ENCODE results near the gene FIBIN.

The FIBIN gene

GRCh38 chr11:26993965-26994457, at the start of gene FIBIN:
Gene FIBIN (plus strand): TSS chr11:26994112. CDS start chr11:26994527, 415 bp downstream.
- no peak within 1 kb of the TSS for H3K27ac Mint-ChIP-seq
- H3K4me3 Mint-ChIP-seq = no peak within 1 kb of the TSS
- no peaks in the 10 kb centered on the region for H3K9me3 Mint-ChIP-seq
- DNase-seq (no peak), ATAC-seq (no peak)
- no peaks in the 10 kb centered on the region for H3K4me1 Mint-ChIP-seq
- H3K36me3 Mint-ChIP-seq (ENCODE audit: low read depth) = no peaks in the 10 kb centered on the region
- no peaks in the 10 kb centered on the region for H3K27me3 Mint-ChIP-seq

GRCh38 chr11:26944866-26945664, 48.8 kb upstream of the FIBIN start:
- Mint-ChIP-seq H3K36me3 (ENCODE audit: low read depth) (no peaks in the 10 kb centered on the region), H3K27me3 (no peaks in the 10 kb centered on the region), H3K9me3 (peaks cover 17% of the 10 kb centered on the region), H3K4me3 (no peak overlapping the region), H3K4me1 (no peaks in the 10 kb centered on the region), H3K27ac (no peak overlapping the region)
- ATAC-seq (no peak), DNase-seq (no peak)

GRCh38 chr11:26946257-26946716, 47.6 kb upstream of the FIBIN start:
- no peaks in the 10 kb centered on the region for H3K4me1 Mint-ChIP-seq
- ATAC-seq = no peak

GRCh38 chr11:26947379-26947844, 46.5 kb upstream of the FIBIN start:
- Mint-ChIP-seq H3K4me3 (no peak overlapping the region), H3K4me1 (no peaks in the 10 kb centered on the region), H3K27me3 (no peaks in the 10 kb centered on the region), H3K9me3 (peaks cover 13% of the 10 kb centered on the region), H3K27ac (no peak overlapping the region), H3K36me3 (ENCODE audit: low read depth) (no peaks in the 10 kb centered on the region)
- ATAC-seq (no peak), DNase-seq (no peak)

More at GRCh38 chr11:26946257-26946716, 47.6 kb upstream of the FIBIN start:
- Mint-ChIP-seq H3K9me3 (peaks cover 17% of the 10 kb centered on the region), H3K27ac (no peak overlapping the region), H3K36me3 (ENCODE audit: low read depth) (no peaks in the 10 kb centered on the region), H3K4me3 (no peak overlapping the region), H3K27me3 (no peaks in the 10 kb centered on the region)
- DNase-seq = no peak

- DNase-seq = no peak
- H3K4me3 Mint-ChIP-seq = no peak overlapping the region
- H3K4me1 Mint-ChIP-seq = no peaks in the 10 kb centered on the region
These were observed 45.8 kb upstream of the FIBIN start for GRCh38 chr11:26947904-26948639.

GRCh38 chr11:26948881-26949280, 45.0 kb upstream of the FIBIN start:
- H3K27ac Mint-ChIP-seq = no peak overlapping the region
- H3K4me1 Mint-ChIP-seq = no peaks in the 10 kb centered on the region
- peaks cover 13% of the 10 kb centered on the region for H3K9me3 Mint-ChIP-seq
- no peaks in the 10 kb centered on the region for H3K36me3 Mint-ChIP-seq (ENCODE audit: low read depth)
- no peak overlapping the region for H3K4me3 Mint-ChIP-seq
- H3K27me3 Mint-ChIP-seq = no peaks in the 10 kb centered on the region
- ATAC-seq (no peak), DNase-seq (no peak)

More at GRCh38 chr11:26947904-26948639, 45.8 kb upstream of the FIBIN start:
- no peaks in the 10 kb centered on the region for H3K27me3 Mint-ChIP-seq
- peaks cover 13% of the 10 kb centered on the region for H3K9me3 Mint-ChIP-seq
- ATAC-seq = no peak
- H3K36me3 Mint-ChIP-seq (ENCODE audit: low read depth) = no peaks in the 10 kb centered on the region
- no peak overlapping the region for H3K27ac Mint-ChIP-seq

- ATAC-seq = no peak
- H3K36me3 Mint-ChIP-seq (ENCODE audit: low read depth) = no peaks in the 10 kb centered on the region
- DNase-seq = no peak
- peaks cover 13% of the 10 kb centered on the region for H3K9me3 Mint-ChIP-seq
- H3K4me1 Mint-ChIP-seq = no peaks in the 10 kb centered on the region
- no peak overlapping the region for H3K4me3 Mint-ChIP-seq
- H3K27ac Mint-ChIP-seq = no peak overlapping the region
- no peaks in the 10 kb centered on the region for H3K27me3 Mint-ChIP-seq
These were observed 44.1 kb upstream of the FIBIN start for GRCh38 chr11:26949846-26950245.

GRCh38 chr11:26950260-26950719, 43.6 kb upstream of the FIBIN start:
- Mint-ChIP-seq H3K27ac (no peak overlapping the region), H3K36me3 (ENCODE audit: low read depth) (no peaks in the 10 kb centered on the region), H3K27me3 (no peaks in the 10 kb centered on the region), H3K4me1 (no peaks in the 10 kb centered on the region), H3K9me3 (peaks cover 13% of the 10 kb centered on the region), H3K4me3 (no peak overlapping the region)
- DNase-seq (no peak), ATAC-seq (no peak)

- no peaks in the 10 kb centered on the region for H3K36me3 Mint-ChIP-seq (ENCODE audit: low read depth)
- no peak overlapping the region for H3K27ac Mint-ChIP-seq
- ATAC-seq = no peak
These were observed 42.0 kb upstream of the FIBIN start for GRCh38 chr11:26951809-26952515.

GRCh38 chr11:26953770-26954392, 40.0 kb upstream of the FIBIN start:
- Mint-ChIP-seq H3K9me3 (peaks cover 5% of the 10 kb centered on the region), H3K27ac (no peak overlapping the region), H3K27me3 (no peaks in the 10 kb centered on the region), H3K36me3 (ENCODE audit: low read depth) (no peaks in the 10 kb centered on the region), H3K4me3 (no peak overlapping the region), H3K4me1 (no peaks in the 10 kb centered on the region)
- DNase-seq = no peak
- no peak for ATAC-seq

More at GRCh38 chr11:26951809-26952515, 42.0 kb upstream of the FIBIN start:
- Mint-ChIP-seq H3K9me3 (peaks cover 8% of the 10 kb centered on the region), H3K27me3 (no peaks in the 10 kb centered on the region), H3K4me3 (no peak overlapping the region), H3K4me1 (no peaks in the 10 kb centered on the region)
- DNase-seq = no peak

GRCh38 chr11:26958005-26958701, 35.8 kb upstream of the FIBIN start:
- no peak overlapping the region for H3K4me3 Mint-ChIP-seq
- H3K4me1 Mint-ChIP-seq = no peaks in the 10 kb centered on the region

GRCh38 chr11:26958702-26959049, 35.2 kb upstream of the FIBIN start:
- H3K9me3 Mint-ChIP-seq = no peaks in the 10 kb centered on the region
- no peak overlapping the region for H3K27ac Mint-ChIP-seq
- no peak overlapping the region for H3K4me3 Mint-ChIP-seq
- DNase-seq (no peak), ATAC-seq (no peak)
- no peaks in the 10 kb centered on the region for H3K27me3 Mint-ChIP-seq
- H3K4me1 Mint-ChIP-seq = no peaks in the 10 kb centered on the region
- H3K36me3 Mint-ChIP-seq (ENCODE audit: low read depth) = no peaks in the 10 kb centered on the region

More at GRCh38 chr11:26958005-26958701, 35.8 kb upstream of the FIBIN start:
- Mint-ChIP-seq H3K27ac (no peak overlapping the region), H3K36me3 (ENCODE audit: low read depth) (no peaks in the 10 kb centered on the region), H3K27me3 (no peaks in the 10 kb centered on the region), H3K9me3 (no peaks in the 10 kb centered on the region)
- ATAC-seq = no peak
- no peak for DNase-seq

- Mint-ChIP-seq H3K4me1 (no peaks in the 10 kb centered on the region), H3K27ac (no peak overlapping the region), H3K36me3 (ENCODE audit: low read depth) (no peaks in the 10 kb centered on the region), H3K4me3 (no peak overlapping the region), H3K9me3 (no peaks in the 10 kb centered on the region), H3K27me3 (no peaks in the 10 kb centered on the region)
- DNase-seq (no peak), ATAC-seq (no peak)
These were observed 33.6 kb upstream of the FIBIN start for GRCh38 chr11:26960281-26960680.
